Right atrium auricular region (tissue), 2 donors: Measurements from ENCODE around the gene TRIM62. TPM values are rescaled to one million over a fixed set of nuclear protein-coding genes. Genes with fewer than 3 reads are reported as not detected.

ENCODE experiments used
- DNase-seq: peaks from one replicate; pipeline ENCODE4 v3.0.0-alpha.2; 2019; ENCODE audit warnings: low spot score
- H3K27ac ChIP-seq, 2 donors: fragments of 200-600 bp; sonication (generic); 1 replicate in 1 of 2; 2 replicates in 1 of 2; pipeline ENCODE4 v1.5.1; 2016 to 2019
- H3K27me3 ChIP-seq, 2 donors: fragments of 200-600 bp; sonication (generic); one replicate each; pipeline versions ENCODE4 v1.5.1 to v1.6.0; 2017 to 2019
- H3K36me3 ChIP-seq: fragments of 200-600 bp; sonication (generic); one replicate; pipeline ENCODE4 v1.5.1; 2016
- H3K4me1 ChIP-seq, 2 donors: fragments of 200-600 bp; sonication (generic); one replicate each; pipeline versions ENCODE4 v1.5.1 to v1.6.0; 2017 to 2019
- H3K4me3 ChIP-seq, 2 donors: fragments of 200-600 bp; sonication (generic); 1 replicate in 1 of 2; 2 replicates in 1 of 2; pipeline ENCODE4 v1.5.1; 2017 to 2019; ENCODE audit warnings: mild to moderate bottlenecking in 1 of 2, moderate library complexity in 1 of 2
- H3K9me3 ChIP-seq, 2 donors: fragments of 200-600 bp; sonication (generic); one replicate each; pipeline ENCODE4 v1.5.1; 2019
- total RNA-seq, 2 donors: library from RNA; depleted of rRNA; stranded (reverse); fragments of >200 nt; gene quantifications; one replicate each; pipeline ENCODE4 v1.1.0, GENCODE V29; 2016
- TF ChIP-seq, protein P1 (sequence below), 2 donors: fragments of 200-600 bp; sonication (generic); IDR thresholded peaks; one replicate each; pipeline ENCODE4 v1.5.1; 2019; ENCODE audit warnings: antibody characterized with exemption in 2 of 2

TRIM62 gene
- total RNA-seq, 2 donors from 2014 or later, result 2.4 to 6.8 TPM

DNA sequence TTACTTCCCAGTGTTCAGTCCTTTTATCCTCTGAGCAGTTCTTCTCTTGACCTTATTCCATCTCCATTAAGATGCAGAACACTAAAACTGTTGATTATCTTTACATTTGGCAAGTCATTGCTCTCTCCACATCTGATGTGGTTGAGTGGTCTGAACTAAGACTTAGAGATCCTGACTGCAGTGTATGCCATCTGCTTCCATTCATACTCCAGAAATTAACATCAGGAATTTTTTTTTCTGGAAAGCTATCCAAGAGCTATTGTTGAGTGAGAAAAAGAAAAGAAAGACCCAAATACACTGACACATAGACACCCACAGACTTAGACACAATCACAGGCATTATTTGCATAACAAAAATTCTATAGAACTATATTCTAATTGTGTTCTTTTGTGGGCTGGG, 3.7 kb upstream of the TRIM62 start:
- Histone ChIP-seq H3K4me3 (no peak overlapping the region), H3K27me3 (no peaks in the 10 kb centered on the region), H3K36me3 (no peaks in the 10 kb centered on the region), H3K4me1 (peaks cover 0 to 14% of the 10 kb centered on the region in 2 donors), H3K9me3 (no peaks in the 10 kb centered on the region), H3K27ac (no peak overlapping the region)
- no peak for DNase-seq
- TF ChIP-seq, protein P1, sequence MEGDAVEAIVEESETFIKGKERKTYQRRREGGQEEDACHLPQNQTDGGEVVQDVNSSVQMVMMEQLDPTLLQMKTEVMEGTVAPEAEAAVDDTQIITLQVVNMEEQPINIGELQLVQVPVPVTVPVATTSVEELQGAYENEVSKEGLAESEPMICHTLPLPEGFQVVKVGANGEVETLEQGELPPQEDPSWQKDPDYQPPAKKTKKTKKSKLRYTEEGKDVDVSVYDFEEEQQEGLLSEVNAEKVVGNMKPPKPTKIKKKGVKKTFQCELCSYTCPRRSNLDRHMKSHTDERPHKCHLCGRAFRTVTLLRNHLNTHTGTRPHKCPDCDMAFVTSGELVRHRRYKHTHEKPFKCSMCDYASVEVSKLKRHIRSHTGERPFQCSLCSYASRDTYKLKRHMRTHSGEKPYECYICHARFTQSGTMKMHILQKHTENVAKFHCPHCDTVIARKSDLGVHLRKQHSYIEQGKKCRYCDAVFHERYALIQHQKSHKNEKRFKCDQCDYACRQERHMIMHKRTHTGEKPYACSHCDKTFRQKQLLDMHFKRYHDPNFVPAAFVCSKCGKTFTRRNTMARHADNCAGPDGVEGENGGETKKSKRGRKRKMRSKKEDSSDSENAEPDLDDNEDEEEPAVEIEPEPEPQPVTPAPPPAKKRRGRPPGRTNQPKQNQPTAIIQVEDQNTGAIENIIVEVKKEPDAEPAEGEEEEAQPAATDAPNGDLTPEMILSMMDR (IDR thresholded peaks at IDR 0.05), result no peak

DNA sequence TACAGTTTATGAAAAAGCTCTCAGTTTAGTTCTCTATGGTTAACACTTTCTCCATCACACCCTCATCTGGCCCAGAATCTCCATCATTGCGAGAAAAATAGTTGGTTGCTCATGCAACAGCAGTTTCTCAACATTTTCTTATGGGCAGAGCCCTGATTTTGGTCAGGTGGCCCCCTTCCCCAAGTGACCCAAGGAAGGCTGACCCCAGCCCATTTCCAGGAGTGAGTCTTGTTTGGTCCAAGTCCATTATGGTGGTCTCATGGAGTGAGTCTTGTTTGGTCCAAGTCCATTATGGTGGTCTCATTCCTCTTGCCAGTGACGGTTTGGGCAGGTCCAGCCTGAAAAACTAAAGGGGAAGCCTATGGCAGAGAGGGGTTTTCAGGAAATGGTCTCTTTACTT, 1.5 kb upstream of the TRIM62 start:
- DNase-seq, result peak; percentile 7
- TF ChIP-seq, protein P1 (IDR thresholded peaks at IDR 0.05), result no peak
- Histone ChIP-seq H3K4me3 (no peak overlapping the region), H3K27me3 (no peaks in the 10 kb centered on the region), H3K9me3 (no peaks in the 10 kb centered on the region), H3K36me3 (no peaks in the 10 kb centered on the region), H3K27ac (no peak overlapping the region), H3K4me1 (peaks cover 0 to 21% of the 10 kb centered on the region in 2 donors)

DNA sequence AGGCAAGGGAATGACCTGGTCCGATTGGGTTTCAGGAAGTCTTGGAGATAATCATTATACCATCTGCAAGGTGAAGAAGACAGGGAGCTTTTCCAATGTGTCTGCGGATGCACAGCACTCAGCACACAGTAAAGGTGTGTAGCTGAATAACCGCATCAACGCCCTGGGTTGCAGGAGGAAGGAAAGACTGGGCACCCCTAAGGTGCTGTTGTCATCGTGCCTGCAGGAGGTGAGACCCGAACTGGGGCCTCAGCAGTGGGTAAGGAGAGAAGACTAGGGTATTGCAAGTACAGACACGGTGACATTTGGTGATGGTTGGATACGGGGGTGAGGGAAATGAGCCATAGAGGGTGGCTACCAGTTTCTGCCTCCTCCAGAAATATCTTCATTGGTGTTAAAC, 1.1 kb upstream of the TRIM62 start:
- Histone ChIP-seq H3K27me3 (no peaks in the 10 kb centered on the region), H3K36me3 (no peaks in the 10 kb centered on the region), H3K4me3 (no peak overlapping the region), H3K27ac (no peak overlapping the region), H3K9me3 (no peaks in the 10 kb centered on the region), H3K4me1 (peaks cover 0 to 21% of the 10 kb centered on the region in 2 donors)
- TF ChIP-seq, protein P1 (IDR thresholded peaks at IDR 0.05), result no peak
- peak; percentile 42 for DNase-seq

DNA sequence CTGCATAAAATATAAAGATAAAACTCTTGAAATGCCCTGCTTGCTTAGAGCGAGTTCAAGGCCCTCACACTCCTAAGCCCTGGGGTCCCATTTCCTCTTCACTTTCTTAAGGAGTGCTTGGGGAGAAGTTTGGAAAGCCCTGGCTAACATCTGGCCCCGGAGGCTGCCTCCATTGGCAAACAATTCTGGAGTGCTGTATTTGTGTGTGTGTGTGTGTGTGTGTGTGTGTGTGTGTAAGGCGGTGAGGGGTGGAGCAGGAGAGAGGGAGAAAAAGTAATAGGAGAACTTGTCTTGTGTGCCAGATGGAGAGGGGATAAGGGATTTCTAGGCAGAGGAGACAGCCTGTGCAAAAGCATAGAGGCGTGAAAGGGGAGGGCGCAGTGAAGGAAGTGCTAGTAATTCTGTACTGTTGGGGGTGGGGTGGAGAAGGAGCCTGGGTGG, 578 bp upstream of the TRIM62 start:
- Histone ChIP-seq H3K9me3 (no peaks in the 10 kb centered on the region), H3K4me1 (peaks cover 0 to 21% of the 10 kb centered on the region in 2 donors), H3K27me3 (no peaks in the 10 kb centered on the region), H3K4me3 (peak overlapping the region; percentile 67 to 85), H3K36me3 (no peaks in the 10 kb centered on the region), H3K27ac (peak overlapping the region; percentile 78 to 83)
- no peak for DNase-seq
- TF ChIP-seq, protein P1 (IDR thresholded peaks at IDR 0.05), result no peak

DNA sequence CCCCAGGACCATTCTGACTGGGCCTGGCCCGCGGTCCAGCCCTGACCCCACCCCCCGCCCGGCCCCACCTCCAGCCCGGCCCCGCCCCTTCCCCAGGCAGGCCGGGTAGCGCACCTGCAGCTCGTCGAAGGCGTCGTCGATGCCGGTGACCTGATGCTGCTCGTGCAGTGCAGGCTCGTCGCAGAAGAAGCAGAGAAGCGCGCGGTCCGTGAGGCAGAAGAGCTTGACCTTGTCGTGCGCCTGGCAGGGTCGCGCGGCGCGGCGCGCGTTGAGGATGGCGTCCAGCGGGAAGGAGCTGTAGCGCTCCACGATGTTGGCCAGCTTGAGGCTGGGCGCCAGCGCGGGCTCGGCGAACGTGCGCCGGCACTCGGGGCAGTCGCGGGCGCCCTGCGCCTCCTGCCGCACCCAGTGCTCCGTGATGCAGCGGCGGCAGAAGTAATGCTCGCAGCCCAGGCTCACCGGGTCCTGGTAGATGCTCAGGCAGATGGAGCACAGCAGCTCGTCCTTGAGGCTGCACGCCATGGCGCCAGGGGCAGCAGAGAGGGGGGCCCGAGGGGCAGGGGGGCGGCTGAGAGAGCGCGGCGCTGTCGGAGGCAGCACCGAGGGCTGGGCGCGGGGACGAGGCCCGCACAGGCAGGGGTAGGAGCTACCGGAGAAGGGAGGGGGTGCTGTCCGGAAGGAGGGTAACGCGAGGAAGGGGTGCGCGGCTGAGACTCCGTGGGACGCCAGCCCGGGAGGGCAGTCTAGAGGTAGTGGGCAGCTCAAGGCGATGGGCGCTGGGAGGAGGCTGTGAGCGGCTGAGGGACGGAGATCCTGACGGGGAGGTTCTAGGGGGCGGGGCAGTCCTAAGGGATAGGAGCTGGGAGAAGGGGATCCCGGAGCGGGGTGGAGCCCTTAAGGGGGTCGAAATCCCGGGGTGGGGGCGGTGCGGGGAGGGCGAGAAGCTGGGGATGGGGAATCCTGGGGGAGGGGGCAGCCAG, 642 bp downstream of the TRIM62 start:
- peak overlapping the region; percentile 67 to 85 for H3K4me3 ChIP-seq
- H3K9me3 ChIP-seq, result no peaks in the 10 kb centered on the region
- peaks cover 0 to 21% of the 10 kb centered on the region in 2 donors for H3K4me1 ChIP-seq
- H3K27me3 ChIP-seq, result no peaks in the 10 kb centered on the region
- TF ChIP-seq, protein P1 (IDR thresholded peaks at IDR 0.05), result no peak
- DNase-seq, result peak; percentile 58
- H3K27ac ChIP-seq, result peak overlapping the region; percentile 78 to 83
- no peaks in the 10 kb centered on the region for H3K36me3 ChIP-seq
